ENCODE measurements around the gene VWA8. TPM values are rescaled to one million over a fixed set of nuclear protein-coding genes. Genes with fewer than 3 reads are reported as not detected.

VWA8 gene
- total RNA-seq, 1 donor from 2014 or later = 15.8 TPM

DNA sequence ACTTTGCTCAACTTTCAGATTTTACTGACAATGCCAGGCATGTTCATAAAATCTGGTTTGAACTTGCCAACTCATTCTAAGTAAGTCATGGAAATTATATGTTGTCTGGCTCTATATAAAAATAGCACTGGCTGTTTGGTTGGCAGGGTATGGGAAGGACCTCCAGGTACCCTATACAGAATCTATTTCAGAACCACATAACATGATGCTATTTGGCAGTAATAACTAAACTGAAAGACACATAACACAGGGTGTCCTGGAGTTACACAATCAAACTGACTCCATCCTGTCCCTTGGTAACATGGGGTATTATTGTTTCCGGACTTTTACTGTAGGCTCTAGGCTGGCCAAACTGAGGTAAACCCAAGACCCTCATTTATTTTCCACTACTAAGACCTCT, 254.8 kb downstream of the VWA8 start:
- Mint-ChIP-seq H3K27me3 (ENCODE audit: unreplicated experiment) (no peaks in the 10 kb centered on the region), H3K4me3 (ENCODE audit: unreplicated experiment) (no peak overlapping the region), H3K27ac (ENCODE audit: unreplicated experiment) (no peak overlapping the region), H3K9me3 (ENCODE audit: unreplicated experiment) (no peaks in the 10 kb centered on the region), H3K36me3 (ENCODE audit: unreplicated experiment) (no peaks in the 10 kb centered on the region), H3K4me1 (ENCODE audit: unreplicated experiment) (peaks cover 17% of the 10 kb centered on the region)
- TF ChIP-seq CTCF (IDR thresholded peaks at IDR 0.05) = no peak
- DNase-seq (ENCODE audit: extremely low spot score, unreplicated experiment) = no peak

DNA sequence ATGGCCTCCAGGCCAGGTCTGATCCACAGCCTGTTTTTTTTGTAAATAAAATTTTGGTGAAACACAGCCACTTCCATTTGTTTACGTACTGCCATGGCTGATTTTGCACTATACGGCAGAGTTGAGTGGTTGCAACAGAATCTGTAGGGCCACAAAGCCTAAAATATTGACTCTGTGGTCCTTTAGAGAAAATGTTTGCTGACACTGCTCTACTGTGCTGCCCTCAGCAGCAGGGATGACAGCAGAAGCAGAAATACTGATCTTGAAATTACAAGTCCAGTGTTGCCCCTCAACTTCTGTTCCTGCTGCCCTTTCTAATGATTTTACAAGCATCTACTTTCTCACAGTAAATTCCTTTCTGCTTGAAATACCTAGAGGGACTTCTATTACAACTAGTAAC, 258.4 kb downstream of the VWA8 start:
- no peak for TF ChIP-seq CTCF (IDR thresholded peaks at IDR 0.05)
- Mint-ChIP-seq H3K9me3 (ENCODE audit: unreplicated experiment) (no peaks in the 10 kb centered on the region), H3K36me3 (ENCODE audit: unreplicated experiment) (peaks cover 9% of the 10 kb centered on the region), H3K27ac (ENCODE audit: unreplicated experiment) (no peak overlapping the region), H3K27me3 (ENCODE audit: unreplicated experiment) (no peaks in the 10 kb centered on the region), H3K4me1 (ENCODE audit: unreplicated experiment) (peaks cover 27% of the 10 kb centered on the region), H3K4me3 (ENCODE audit: unreplicated experiment) (no peak overlapping the region)
- no peak for DNase-seq (ENCODE audit: extremely low spot score, unreplicated experiment)

- no peak for DNase-seq (ENCODE audit: extremely low spot score, unreplicated experiment)
- Mint-ChIP-seq H3K4me1 (ENCODE audit: unreplicated experiment) (peaks cover 26% of the 10 kb centered on the region), H3K27me3 (ENCODE audit: unreplicated experiment) (no peaks in the 10 kb centered on the region), H3K4me3 (ENCODE audit: unreplicated experiment) (no peak overlapping the region), H3K27ac (ENCODE audit: unreplicated experiment) (no peak overlapping the region), H3K9me3 (ENCODE audit: unreplicated experiment) (no peaks in the 10 kb centered on the region), H3K36me3 (ENCODE audit: unreplicated experiment) (peaks cover 12% of the 10 kb centered on the region)
- TF ChIP-seq CTCF (IDR thresholded peaks at IDR 0.05) = no peak
These were observed 259.2 kb downstream of the VWA8 start for GRCh38 chr13:41701676-41702075.

DNA sequence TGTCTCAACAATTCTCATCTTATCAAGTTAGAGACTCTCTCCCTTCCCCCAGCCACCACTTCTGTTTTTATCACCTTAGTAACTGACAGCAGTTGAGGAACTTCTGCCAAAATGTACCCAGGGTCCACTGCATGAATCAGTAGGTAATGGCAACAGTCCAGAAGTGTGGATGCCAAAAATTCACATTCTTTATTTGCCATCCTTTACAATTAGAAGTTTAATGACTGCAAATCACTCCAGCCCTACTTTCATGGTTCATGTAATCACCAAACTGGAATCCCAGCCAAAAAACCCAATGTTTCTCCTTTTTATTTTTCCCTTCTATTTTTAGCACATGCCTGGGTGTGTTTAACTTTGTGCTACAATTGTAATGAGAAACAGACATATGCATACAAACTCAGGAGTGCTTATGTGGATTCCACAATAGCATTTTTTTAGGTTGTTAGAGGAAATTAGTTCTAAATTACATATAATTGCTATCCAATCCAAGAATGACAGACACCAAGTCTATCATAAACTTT, 260.1 kb downstream of the VWA8 start:
- Mint-ChIP-seq H3K4me3 (ENCODE audit: unreplicated experiment) (no peak overlapping the region), H3K27me3 (ENCODE audit: unreplicated experiment) (no peaks in the 10 kb centered on the region), H3K36me3 (ENCODE audit: unreplicated experiment) (peaks cover 12% of the 10 kb centered on the region), H3K4me1 (ENCODE audit: unreplicated experiment) (peaks cover 33% of the 10 kb centered on the region), H3K9me3 (ENCODE audit: unreplicated experiment) (no peaks in the 10 kb centered on the region), H3K27ac (ENCODE audit: unreplicated experiment) (peak overlapping the region; percentile 79)
- TF ChIP-seq CTCF (IDR thresholded peaks at IDR 0.05) = no peak
- DNase-seq (ENCODE audit: extremely low spot score, unreplicated experiment) = no peak

DNA sequence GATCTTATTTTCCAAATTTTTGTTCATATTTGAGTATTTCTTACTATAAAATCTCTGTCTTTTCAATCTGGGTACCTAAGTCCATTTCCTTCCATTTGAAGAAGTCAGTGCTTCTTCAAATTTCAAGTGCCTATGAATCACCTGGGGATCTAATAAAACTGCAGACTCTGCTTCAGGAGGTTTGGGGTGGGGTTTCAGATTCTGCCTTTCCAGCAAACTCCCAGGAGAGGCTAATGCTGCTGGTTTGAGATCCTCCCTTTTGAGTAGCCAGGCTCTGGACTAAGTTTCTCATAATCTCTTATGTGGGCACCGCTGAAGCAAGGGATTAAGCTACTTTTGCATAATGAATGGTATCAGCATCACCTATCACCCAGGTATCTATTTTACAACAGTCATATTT, 261.1 kb downstream of the VWA8 start:
- DNase-seq (ENCODE audit: extremely low spot score, unreplicated experiment) = no peak
- TF ChIP-seq CTCF (IDR thresholded peaks at IDR 0.05) = no peak
- H3K9me3 Mint-ChIP-seq (ENCODE audit: unreplicated experiment) = no peaks in the 10 kb centered on the region
- peaks cover 44% of the 10 kb centered on the region for H3K4me1 Mint-ChIP-seq (ENCODE audit: unreplicated experiment)
- H3K27ac Mint-ChIP-seq (ENCODE audit: unreplicated experiment) = no peak overlapping the region
- H3K36me3 Mint-ChIP-seq (ENCODE audit: unreplicated experiment) = peaks cover 12% of the 10 kb centered on the region
- H3K4me3 Mint-ChIP-seq (ENCODE audit: unreplicated experiment) = no peak overlapping the region
- H3K27me3 Mint-ChIP-seq (ENCODE audit: unreplicated experiment) = no peaks in the 10 kb centered on the region
